SK-N-SH (cell line): ENCODE measurements around the gene RRBP1. TPM values are rescaled to one million over a fixed set of nuclear protein-coding genes. Genes with fewer than 3 reads are reported as not detected.

Experiments
- CTCF ChIA-PET: fragments of 300-600, 350-600 bp; formaldehyde crosslinking; extraction: SDS; loops from one replicate; lab custom pipeline; 2021; lab: Yijun Ruan, JAX
- POLR2A ChIA-PET: fragments of 350-600 bp; sonication (Branson Sonifier 250); formaldehyde crosslinking; extraction: SDS; loops from one replicate; lab custom pipeline; 2020; ENCODE audit warnings: antibody characterized with exemption, inconsistent platforms; lab: Yijun Ruan, JAX
- DNase-seq: peaks from one replicate; pipeline ENCODE4 v3.0.0; 2012
- H2AFZ ChIP-seq: fragments of 200-600 bp; sonication (generic); 2 replicates; pipeline ENCODE4 v1.8.1; 2016; ENCODE audit warnings: antibody characterized with exemption, mild to moderate bottlenecking, low read depth
- H3F3A ChIP-seq: fragments of 200-600 bp; sonication (generic); replicated peaks from 2 replicates; pipeline ENCODE3; 2016; ENCODE audit warnings: antibody characterized with exemption, mild to moderate bottlenecking; ENCODE audit not compliant: insufficient read depth
- H3K27ac ChIP-seq, 2 experiments: fragments of 200-500 bp in 1 of 2; fragments of 200-600 bp in 1 of 2; sonication (Bioruptor generic) in 1 of 2; sonication (generic), shearing (Covaris generic) in 1 of 2; 2 replicates each; pipeline versions ENCODE4 v1.5.1 to v1.6.1; 2014 to 2016; ENCODE audit warnings: low read depth in 2 of 2, inconsistent platforms in 1 of 2, low read length in 1 of 2, mild to moderate bottlenecking in 1 of 2, mixed read lengths in 1 of 2
- H3K27me3 ChIP-seq: fragments of 200-600 bp; sonication (generic), shearing (Covaris generic); 2 replicates; pipeline ENCODE4 v1.6.1; 2016; ENCODE audit warnings: mixed run types; ENCODE audit not compliant: insufficient read depth
- H3K36me3 ChIP-seq, 2 experiments: fragments of 200-500 bp in 1 of 2; fragments of 200-600 bp in 1 of 2; sonication (Bioruptor generic) in 1 of 2; sonication (generic) in 1 of 2; replicated peaks in 1 of 2; 2 replicates each; pipeline versions ENCODE3 to v1.5.1; 2014 to 2016; ENCODE audit warnings: low read length in 1 of 2, mild to moderate bottlenecking in 1 of 2; ENCODE audit not compliant: insufficient read depth in 2 of 2, control insufficient read depth in 1 of 2
- H3K4me1 ChIP-seq, 2 experiments: fragments of 200-500 bp in 1 of 2; fragments of 200-600 bp in 1 of 2; sonication (Bioruptor generic) in 1 of 2; sonication (generic), shearing (Covaris generic) in 1 of 2; 2 replicates each; pipeline versions ENCODE4 v1.5.1 to v1.6.1; 2014 to 2016; ENCODE audit warnings: low read depth in 1 of 2, low read length in 1 of 2, mixed run types in 1 of 2; ENCODE audit not compliant: insufficient read depth in 2 of 2, control insufficient read depth in 1 of 2
- H3K4me2 ChIP-seq: fragments of 200-600 bp; sonication (generic), shearing (Covaris generic); 2 replicates; pipeline ENCODE4 v1.6.1; 2017; ENCODE audit warnings: mixed run types
- H3K4me3 ChIP-seq, 2 experiments: fragments of 200-500 bp in 1 of 2; fragments of 200-600 bp in 1 of 2; sonication (Bioruptor generic) in 1 of 2; sonication (generic), shearing (Covaris generic) in 1 of 2; 2 replicates each; pipeline versions ENCODE4 v1.5.1 to v1.8.1; 2014 to 2016; ENCODE audit warnings: low read depth in 2 of 2, inconsistent platforms in 1 of 2, low read length in 1 of 2, mild to moderate bottlenecking in 1 of 2, mixed read lengths in 1 of 2, moderate library complexity in 1 of 2
- H3K79me2 ChIP-seq: fragments of 200-600 bp; sonication (generic); 2 replicates; pipeline ENCODE4 v1.8.1; 2017; ENCODE audit warnings: mild to moderate bottlenecking; ENCODE audit not compliant: insufficient read depth
- H3K9ac ChIP-seq: fragments of 200-600 bp; sonication (generic); 2 replicates; pipeline ENCODE4 v1.6.1; 2017; ENCODE audit warnings: mixed run types
- H3K9me2 ChIP-seq: fragments of 200-600 bp; sonication (generic); 2 replicates; pipeline ENCODE4 v1.6.1; 2017; ENCODE audit warnings: mixed run types
- H3K9me3 ChIP-seq: fragments of 200-600 bp; sonication (generic); 2 replicates; pipeline ENCODE4 v1.6.1; 2017; ENCODE audit warnings: mixed run types, mild to moderate bottlenecking, moderate library complexity
- H4K20me1 ChIP-seq: fragments of 200-600 bp; sonication (generic); 2 replicates; pipeline ENCODE4 v1.6.1; 2017; ENCODE audit warnings: mild to moderate bottlenecking, mixed run types; ENCODE audit not compliant: insufficient read depth
- CTCF ChIP-seq: fragments of 200-600 bp; sonication (generic); IDR thresholded peaks from 2 replicates; pipeline ENCODE4 v1.6.1; 2017; ENCODE audit warnings: antibody characterized with exemption, mild to moderate bottlenecking, moderate library complexity
- EZH2phosphoT487 ChIP-seq: fragments of 200-600 bp; sonication (generic); IDR thresholded peaks from 2 replicates; pipeline ENCODE4 v1.6.1; 2017; ENCODE audit warnings: low read depth, mixed run types, mild to moderate bottlenecking, antibody characterized with exemption, moderate library complexity, borderline replicate concordance
- GATA2 ChIP-seq: sonication (generic); formaldehyde crosslinking; IDR thresholded peaks from 2 replicates; pipeline ENCODE4 v1.5.0; 2020; ENCODE audit warnings: mild to moderate bottlenecking, missing genetic modification reagents
- MAX ChIP-seq: IDR thresholded peaks from 2 replicates; pipeline ENCODE4 v1.4.0; 2012; ENCODE audit warnings: low read depth
- POLR2AphosphoS5 ChIP-seq: IDR thresholded peaks from 2 replicates; pipeline ENCODE4 v1.6.1; 2012; ENCODE audit warnings: low read depth, low read length
- RAD21 ChIP-seq: IDR thresholded peaks from 2 replicates; pipeline ENCODE4 v1.6.1; 2012; ENCODE audit warnings: mild to moderate bottlenecking, low read length
- RCOR1 ChIP-seq: fragments of 150-350 bp; IDR thresholded peaks from 2 replicates; pipeline ENCODE4 v1.6.1; 2017; ENCODE audit warnings: antibody characterized with exemption, low read length
- SMC3 ChIP-seq: IDR thresholded peaks from 2 replicates; pipeline ENCODE4 v1.6.1; 2012; ENCODE audit warnings: low read depth, low read length, improper control_type of control experiment
- TCF12 ChIP-seq: IDR thresholded peaks from 2 replicates; pipeline ENCODE4 v1.4.0; 2012
- TEAD4 ChIP-seq: IDR thresholded peaks from 2 replicates; pipeline ENCODE4 v1.4.0; 2012; ENCODE audit warnings: mild to moderate bottlenecking, borderline replicate concordance; ENCODE audit not compliant: insufficient read depth
- USF2 ChIP-seq: fragments of 150-350 bp; IDR thresholded peaks from 2 replicates; pipeline ENCODE4 v1.6.1; 2017; ENCODE audit warnings: antibody characterized with exemption, low read length, low read depth, borderline replicate concordance
- YY1 ChIP-seq: IDR thresholded peaks from 2 replicates; pipeline ENCODE4 v1.4.0; 2012; ENCODE audit warnings: low read depth, mild to moderate bottlenecking
- ZBTB33 ChIP-seq: IDR thresholded peaks from 2 replicates; pipeline ENCODE4 v1.4.0; 2012; ENCODE audit warnings: low read depth, borderline replicate concordance
- WGBS: methylation state at CpG from one replicate; pipeline ENCODE4 v1.1.6; 2017; ENCODE audit warnings: low lambda C conversion rate; 5-methylcytosine and 5-hydroxymethylcytosine counted together
- polyA plus RNA-seq, 3 experiments: library from polyadenylated mRNA; depleted of rRNA; stranded (reverse); fragments of >200 nt; gene quantifications; 2 replicates each; pipeline ENCODE4 v1.2.3, GENCODE V29; 2012

RRBP1 gene
- polyA plus RNA-seq, 1 of the 3 experiments (the other 2 are of a cell fraction): 50.2 TPM

- TF ChIP-seq RCOR1 (no peak), TCF12 (no peak), GATA2 (no peak), MAX (no peak), RAD21 (no peak), EZH2phosphoT487 (no peak), ZBTB33 (no peak), POLR2AphosphoS5 (no peak)
These were observed 26.1 kb downstream of the RRBP1 start (continued) for GRCh38 chr20:17655865-17656479.

- no peak for TF ChIP-seq POLR2AphosphoS5
- TF ChIP-seq RCOR1: no peak
- no peak for TF ChIP-seq YY1
- no peak for TF ChIP-seq USF2
- peak; percentile 5 for DNase-seq
- Histone ChIP-seq H4K20me1 (peaks cover 56% of the 10 kb centered on the region), H3K9me3 (no peaks in the 10 kb centered on the region), H3K27me3 (no peaks in the 10 kb centered on the region), H3K36me3 (peaks cover 8 to 34% of the 10 kb centered on the region in 2 experiments), H3K4me3 (no peak overlapping the region), H2AFZ (no peak overlapping the region), H3F3A (peaks cover 20% of the 10 kb centered on the region), H3K4me2 (no peak overlapping the region), H3K4me1 (peaks cover 2 to 13% of the 10 kb centered on the region in 2 experiments; a peak in 2 of 4 replicates), H3K79me2 (peaks cover 87% of the 10 kb centered on the region), H3K9ac (no peak overlapping the region), H3K9me2 (no peaks in the 10 kb centered on the region), H3K27ac (peak overlapping the region in 1 of 2 experiments; percentile 28; a peak in 2 of 4 replicates)
- POLR2A ChIA-PET: no interaction called here
- CTCF ChIA-PET: interaction anchor here (0.9 to 1.6 kb wide), 5 partner anchors 10 to 26 kb away, joined by 3 to 5 read pairs (median 3); no protein-coding TSS in a partner anchor
- 85% methylated on average over 7 of the region's 7 CpGs for WGBS
These were observed 26.8 kb downstream of the RRBP1 start for GRCh38 chr20:17655286-17655651.

GRCh38 chr20:17654649-17655285 is 27.3 kb downstream of the RRBP1 start:
- H3F3A ChIP-seq: peaks cover 20% of the 10 kb centered on the region
- TF ChIP-seq SMC3 (peak; percentile 22; the same call in 1 of the 2 replicates), RAD21 (peak; percentile 37), CTCF (peak; percentile 85), TEAD4 (no peak)
- H3K9me2 ChIP-seq: no peaks in the 10 kb centered on the region
- WGBS: 69% methylated on average over 7 of the region's 7 CpGs
- POLR2A ChIA-PET: no interaction called here
- no peak overlapping the region for H3K4me2 ChIP-seq
- H3K27ac ChIP-seq: peak overlapping the region in 1 of 2 experiments; percentile 28; a peak in 1 of 4 replicates
- peaks cover 8 to 30% of the 10 kb centered on the region in 2 experiments for H3K36me3 ChIP-seq
- H3K4me3 ChIP-seq: no peak overlapping the region; a peak in 1 of 4 replicates
- peak; percentile 52 for DNase-seq
- H3K9me3 ChIP-seq: no peaks in the 10 kb centered on the region
- peaks cover 61% of the 10 kb centered on the region for H4K20me1 ChIP-seq
- peaks cover 3 to 13% of the 10 kb centered on the region in 2 experiments; a peak in 2 of 4 replicates for H3K4me1 ChIP-seq
- H3K9ac ChIP-seq: no peak overlapping the region
- peaks cover 87% of the 10 kb centered on the region for H3K79me2 ChIP-seq
- no peak overlapping the region for H2AFZ ChIP-seq
- H3K27me3 ChIP-seq: no peaks in the 10 kb centered on the region
- CTCF ChIA-PET: interaction anchor here (0.6 to 1.6 kb wide), 6 partner anchors 10 to 925 kb away, joined by 3 to 5 read pairs (median 3); no protein-coding TSS in a partner anchor
